ENCODE data around the gene SUPV3L1. TPM values are rescaled to one million over a fixed set of nuclear protein-coding genes. Genes with fewer than 3 reads are reported as not detected.
"Not testable (repeated sequence)": the region's sequence is repeated elsewhere in the genome, so short reads cannot be mapped to it uniquely, and the experiment has no call there.

The SUPV3L1 gene
- total and polyA plus RNA-seq, 2 donors: 26.0 to 76.7 TPM

DNA sequence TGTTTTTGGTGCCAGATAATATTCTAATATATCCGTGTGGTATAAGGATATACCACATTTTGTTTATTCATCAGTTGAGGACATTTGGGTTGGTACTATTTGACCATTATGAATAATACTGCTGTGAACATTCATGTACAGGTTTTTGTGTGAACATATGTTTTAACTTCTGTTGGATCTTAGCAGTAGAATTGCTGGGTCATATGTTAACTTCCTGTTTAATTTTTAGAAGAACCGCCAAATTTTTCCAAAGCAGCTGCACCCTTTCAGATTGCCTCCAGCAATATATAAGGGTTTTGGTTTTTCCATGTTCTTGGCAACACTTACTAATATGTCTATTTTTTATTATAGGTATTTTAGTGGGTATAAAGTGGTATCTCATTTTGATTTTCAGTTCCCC, 33.3 kb upstream of the SUPV3L1 start:
- H3K4me1 ChIP-seq (ENCODE audit: control insufficient read depth in 2 of 2, insufficient read depth in 2 of 2, low read length in 2 of 2): no peaks in the 10 kb centered on the region
- DNase-seq (ENCODE audit: low read depth in 6 of 9, low spot score in 9 of 9): peak in 2 of 9 donors; percentile 15 to 27
- peaks cover 0 to 3% of the 10 kb centered on the region in 2 donors for H3K36me3 ChIP-seq (ENCODE audit: control insufficient read depth in 2 of 2, insufficient read depth in 2 of 2, low read length in 1 of 2)
- 23% methylated on average over 2 of the region's 2 CpGs for WGBS
- H3K27me3 ChIP-seq (ENCODE audit: control insufficient read depth in 2 of 2, insufficient read depth in 1 of 2, low read length in 1 of 2): no peaks in the 10 kb centered on the region
- H3K4me3 ChIP-seq (ENCODE audit: low read length in 2 of 2): no peak overlapping the region
- H3K27ac ChIP-seq (ENCODE audit: low read depth in 1 of 2, low read length in 1 of 2): no peak overlapping the region
- H3K9me3 ChIP-seq (ENCODE audit: control insufficient read depth in 2 of 2, insufficient read depth in 1 of 2, low read length in 1 of 2): no peaks in the 10 kb centered on the region

DNA sequence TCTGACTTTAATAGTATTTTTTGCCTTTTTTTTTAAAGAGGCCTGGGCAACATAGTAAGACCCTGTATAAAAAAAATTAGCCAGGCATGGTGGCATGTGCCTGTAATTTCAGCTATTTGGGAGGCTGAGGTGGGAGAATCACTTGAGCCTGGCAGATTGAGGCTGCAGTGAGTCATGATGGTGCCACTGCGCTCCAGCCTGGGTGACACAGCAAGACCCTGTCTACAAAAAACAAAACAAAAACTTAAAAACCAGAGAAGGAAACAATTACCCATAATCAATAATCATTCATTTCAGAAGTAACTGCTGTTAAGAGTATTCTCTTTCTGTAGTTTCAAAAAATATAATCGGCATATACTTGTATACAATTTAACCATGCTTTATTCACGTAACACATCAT, 28.1 kb upstream of the SUPV3L1 start:
- H3K36me3 ChIP-seq (ENCODE audit: control insufficient read depth in 2 of 2, insufficient read depth in 2 of 2, low read length in 1 of 2): peaks cover 0 to 4% of the 10 kb centered on the region in 2 donors
- H3K9me3 ChIP-seq (ENCODE audit: control insufficient read depth in 2 of 2, insufficient read depth in 1 of 2, low read length in 1 of 2): no peaks in the 10 kb centered on the region
- no peak overlapping the region for H3K4me3 ChIP-seq (ENCODE audit: low read length in 2 of 2)
- H3K27me3 ChIP-seq (ENCODE audit: control insufficient read depth in 2 of 2, insufficient read depth in 1 of 2, low read length in 1 of 2): no peaks in the 10 kb centered on the region
- H3K4me1 ChIP-seq (ENCODE audit: control insufficient read depth in 2 of 2, insufficient read depth in 2 of 2, low read length in 2 of 2): no peaks in the 10 kb centered on the region
- H3K27ac ChIP-seq (ENCODE audit: low read depth in 1 of 2, low read length in 1 of 2): no peak overlapping the region
- DNase-seq (ENCODE audit: low read depth in 6 of 9, low spot score in 9 of 9): no peak
- WGBS: over 99% methylated on average over 3 of the region's 3 CpGs

DNA sequence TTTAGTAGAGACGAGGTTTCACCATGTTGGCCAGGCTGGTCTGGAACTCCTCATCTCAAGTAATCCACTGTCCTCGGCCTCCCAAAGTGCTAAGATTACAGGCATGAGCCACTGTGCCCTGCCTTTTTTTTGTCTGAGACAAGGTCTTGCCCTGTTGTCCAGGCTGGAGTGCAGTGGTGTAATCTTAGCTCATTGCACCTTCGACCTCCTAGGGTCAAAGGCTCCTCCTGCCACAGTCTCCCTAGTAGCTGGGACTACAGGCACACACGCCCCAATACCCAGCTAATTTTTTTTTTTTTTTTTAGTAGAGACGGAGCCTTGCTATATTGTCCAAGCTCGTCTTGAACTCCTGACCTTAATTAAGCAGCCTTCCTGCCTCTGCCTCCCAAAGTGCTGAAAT, 26.8 kb upstream of the SUPV3L1 start:
- no peak overlapping the region for H3K4me3 ChIP-seq (ENCODE audit: low read length in 2 of 2)
- H3K27ac ChIP-seq (ENCODE audit: low read depth in 1 of 2, low read length in 1 of 2): no peak overlapping the region
- H3K27me3 ChIP-seq (ENCODE audit: control insufficient read depth in 2 of 2, insufficient read depth in 1 of 2, low read length in 1 of 2): no peaks in the 10 kb centered on the region
- H3K4me1 ChIP-seq (ENCODE audit: control insufficient read depth in 2 of 2, insufficient read depth in 2 of 2, low read length in 2 of 2): no peaks in the 10 kb centered on the region
- H3K36me3 ChIP-seq (ENCODE audit: control insufficient read depth in 2 of 2, insufficient read depth in 2 of 2, low read length in 1 of 2): peaks cover 0 to 12% of the 10 kb centered on the region in 2 donors
- H3K9me3 ChIP-seq (ENCODE audit: control insufficient read depth in 2 of 2, insufficient read depth in 1 of 2, low read length in 1 of 2): no peaks in the 10 kb centered on the region
- no peak for DNase-seq (ENCODE audit: low read depth in 6 of 9, low spot score in 9 of 9)
- 97% methylated on average over 6 of the region's 6 CpGs for WGBS

DNA sequence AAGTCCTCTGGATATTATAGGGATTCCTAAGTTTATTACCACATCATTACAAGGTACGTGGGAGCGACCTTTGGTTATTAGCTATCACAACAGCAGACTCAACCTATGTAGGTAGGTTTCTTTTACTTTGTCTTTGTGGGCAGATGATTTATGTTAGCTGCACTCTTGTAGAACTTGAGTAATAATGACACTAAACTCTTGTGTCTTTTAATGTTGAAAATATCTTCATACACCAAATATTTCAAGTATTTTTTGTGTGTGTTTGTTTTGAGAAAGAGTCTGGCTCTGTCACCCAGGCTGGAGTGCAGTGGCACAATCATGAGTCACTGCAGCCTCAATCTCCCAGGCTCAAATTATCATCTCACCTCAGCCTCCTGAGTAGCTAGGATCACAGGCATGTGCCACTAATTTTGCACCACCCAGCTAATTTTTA, 19.2 kb upstream of the SUPV3L1 start:
- no peaks in the 10 kb centered on the region for H3K9me3 ChIP-seq (ENCODE audit: control insufficient read depth in 2 of 2, insufficient read depth in 1 of 2, low read length in 1 of 2)
- peaks cover 17 to 41% of the 10 kb centered on the region in 2 donors for H3K36me3 ChIP-seq (ENCODE audit: control insufficient read depth in 2 of 2, insufficient read depth in 2 of 2, low read length in 1 of 2)
- 100% methylated on average over 2 of the region's 2 CpGs for WGBS
- no peak overlapping the region for H3K4me3 ChIP-seq (ENCODE audit: low read length in 2 of 2)
- H3K4me1 ChIP-seq (ENCODE audit: control insufficient read depth in 2 of 2, insufficient read depth in 2 of 2, low read length in 2 of 2): no peaks in the 10 kb centered on the region
- no peaks in the 10 kb centered on the region for H3K27me3 ChIP-seq (ENCODE audit: control insufficient read depth in 2 of 2, insufficient read depth in 1 of 2, low read length in 1 of 2)
- DNase-seq (ENCODE audit: low read depth in 6 of 9, low spot score in 9 of 9): no peak
- H3K27ac ChIP-seq (ENCODE audit: low read depth in 1 of 2, low read length in 1 of 2): no peak overlapping the region

DNA sequence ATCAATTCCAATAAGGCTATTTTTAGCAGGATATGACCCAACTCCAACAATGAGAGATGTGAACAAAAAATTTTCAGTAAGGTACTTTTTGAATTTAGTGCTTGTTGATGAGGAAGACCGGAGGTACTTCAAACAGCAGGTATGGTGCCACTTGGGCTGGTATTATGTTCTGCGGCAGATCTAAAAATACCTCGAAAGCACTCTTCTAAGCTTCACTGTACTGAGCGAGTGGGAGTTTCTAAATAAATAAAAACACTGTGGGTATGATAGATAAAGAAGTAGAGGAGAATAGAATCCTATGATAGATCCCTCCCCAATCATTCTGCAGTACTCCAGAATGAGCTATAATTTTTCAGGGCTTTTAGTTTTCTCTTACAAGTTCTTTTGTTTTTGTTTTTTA, 11.5 kb upstream of the SUPV3L1 start:
- Histone ChIP-seq H3K4me1 (ENCODE audit: control insufficient read depth in 2 of 2, insufficient read depth in 2 of 2, low read length in 2 of 2) (no peaks in the 10 kb centered on the region), H3K27ac (ENCODE audit: low read depth in 1 of 2, low read length in 1 of 2) (no peak overlapping the region), H3K9me3 (ENCODE audit: control insufficient read depth in 2 of 2, insufficient read depth in 1 of 2, low read length in 1 of 2) (no peaks in the 10 kb centered on the region), H3K36me3 (ENCODE audit: control insufficient read depth in 2 of 2, insufficient read depth in 2 of 2, low read length in 1 of 2) (peaks cover 24 to 46% of the 10 kb centered on the region in 2 donors), H3K27me3 (ENCODE audit: control insufficient read depth in 2 of 2, insufficient read depth in 1 of 2, low read length in 1 of 2) (no peaks in the 10 kb centered on the region), H3K4me3 (ENCODE audit: low read length in 2 of 2) (no peak overlapping the region)
- DNase-seq (ENCODE audit: low read depth in 6 of 9, low spot score in 9 of 9): no peak
- 99% methylated on average over 4 of the region's 4 CpGs for WGBS

DNA sequence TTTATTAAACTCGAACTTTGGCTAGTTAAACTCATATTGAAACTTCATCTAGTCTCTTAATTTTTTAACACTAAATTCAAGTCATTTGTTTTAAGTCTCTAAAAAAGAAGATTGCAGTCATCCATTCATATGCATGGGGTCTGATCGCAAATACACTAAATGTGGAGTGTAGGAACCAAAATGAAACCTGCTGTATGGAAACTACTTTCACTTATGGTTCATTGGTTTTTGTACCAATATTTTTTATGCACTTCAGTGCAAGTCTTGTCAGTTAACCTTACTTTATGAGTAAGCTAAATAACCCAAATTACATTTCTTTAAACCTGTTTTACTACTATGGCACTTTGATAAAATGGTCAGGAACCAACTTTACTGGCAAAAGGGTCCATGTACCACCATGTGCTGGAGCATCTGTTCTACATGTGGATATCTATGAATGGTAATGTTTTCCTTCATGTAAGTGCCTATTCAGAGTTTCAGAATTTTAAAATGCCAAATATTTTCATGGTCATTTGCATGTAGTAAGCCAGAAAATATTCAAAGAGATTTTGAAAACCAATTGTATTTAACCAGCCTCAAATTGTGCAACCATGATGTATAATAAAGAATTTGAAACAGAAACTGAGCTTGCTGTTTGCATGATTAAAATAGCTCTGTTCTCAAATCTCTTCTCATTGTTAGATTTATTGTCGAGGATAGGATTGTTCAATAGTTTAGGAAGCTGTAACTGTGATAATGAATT, 7.6 kb upstream of the SUPV3L1 start:
- no peak overlapping the region for H3K27ac ChIP-seq (ENCODE audit: low read depth in 1 of 2, low read length in 1 of 2)
- H3K36me3 ChIP-seq (ENCODE audit: control insufficient read depth in 2 of 2, insufficient read depth in 2 of 2, low read length in 1 of 2): peaks cover 15 to 27% of the 10 kb centered on the region in 2 donors
- no peak overlapping the region for H3K4me3 ChIP-seq (ENCODE audit: low read length in 2 of 2)
- H3K4me1 ChIP-seq (ENCODE audit: control insufficient read depth in 2 of 2, insufficient read depth in 2 of 2, low read length in 2 of 2): no peaks in the 10 kb centered on the region
- no peaks in the 10 kb centered on the region for H3K27me3 ChIP-seq (ENCODE audit: control insufficient read depth in 2 of 2, insufficient read depth in 1 of 2, low read length in 1 of 2)
- no peak for DNase-seq (ENCODE audit: low read depth in 6 of 9, low spot score in 9 of 9)
- WGBS: 96% methylated on average over 3 of the region's 3 CpGs
- H3K9me3 ChIP-seq (ENCODE audit: control insufficient read depth in 2 of 2, insufficient read depth in 1 of 2, low read length in 1 of 2): no peaks in the 10 kb centered on the region

DNA sequence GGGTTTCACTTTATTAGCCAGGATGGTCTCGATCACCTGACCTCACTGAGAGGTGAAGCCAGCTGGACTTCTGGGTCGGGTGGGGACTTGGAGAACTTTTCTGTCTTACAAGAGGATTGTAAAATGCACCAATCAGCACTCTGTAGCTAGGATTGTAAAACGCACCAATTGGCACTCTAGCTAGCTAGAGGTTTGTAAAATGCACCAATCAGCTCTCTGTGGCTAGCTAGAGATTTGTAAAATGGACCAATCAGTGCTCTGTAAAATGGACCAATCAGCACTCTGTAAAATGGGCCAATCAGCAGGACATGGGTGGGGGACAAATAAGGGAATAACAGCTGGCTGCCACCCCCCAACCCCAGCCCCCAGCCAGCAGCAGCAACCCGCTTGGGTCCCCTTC, 4.7 kb upstream of the SUPV3L1 start:
- not testable (repeated sequence) for DNase-seq (ENCODE audit: low read depth in 6 of 9, low spot score in 9 of 9); H3K4me1 ChIP-seq (ENCODE audit: control insufficient read depth in 2 of 2, insufficient read depth in 2 of 2, low read length in 2 of 2); H3K27me3 ChIP-seq (ENCODE audit: control insufficient read depth in 2 of 2, insufficient read depth in 1 of 2, low read length in 1 of 2); H3K27ac ChIP-seq (ENCODE audit: low read depth in 1 of 2, low read length in 1 of 2); H3K9me3 ChIP-seq (ENCODE audit: control insufficient read depth in 2 of 2, insufficient read depth in 1 of 2, low read length in 1 of 2); H3K4me3 ChIP-seq (ENCODE audit: low read length in 2 of 2)
- peaks cover 6 to 15% of the 10 kb centered on the region in 2 donors for H3K36me3 ChIP-seq (ENCODE audit: control insufficient read depth in 2 of 2, insufficient read depth in 2 of 2, low read length in 1 of 2)
- WGBS: 74% methylated on average over 4 of the region's 4 CpGs

DNA sequence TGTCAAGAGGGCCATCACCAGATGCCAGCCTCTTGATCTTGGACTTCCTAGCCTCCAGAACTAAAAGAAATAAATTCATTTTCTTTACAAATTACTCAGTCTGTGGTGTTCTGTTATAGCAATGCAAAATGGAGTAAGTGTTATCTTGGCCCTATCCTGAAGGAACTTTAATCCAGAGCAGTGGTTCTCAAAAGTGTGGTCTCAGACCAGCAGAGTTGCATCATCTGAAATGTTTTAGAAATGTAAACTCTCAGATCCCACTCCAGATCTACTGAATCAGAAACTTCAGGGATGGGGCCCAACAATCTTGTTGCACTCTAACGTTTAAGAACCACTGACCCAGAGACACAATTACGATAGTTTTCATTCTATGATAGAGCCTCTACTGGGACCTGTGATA, 3.2 kb upstream of the SUPV3L1 start:
- no peak overlapping the region for H3K4me3 ChIP-seq (ENCODE audit: low read length in 2 of 2)
- peaks cover 9 to 14% of the 10 kb centered on the region in 2 donors for H3K4me1 ChIP-seq (ENCODE audit: control insufficient read depth in 2 of 2, insufficient read depth in 2 of 2, low read length in 2 of 2)
- H3K27me3 ChIP-seq (ENCODE audit: control insufficient read depth in 2 of 2, insufficient read depth in 1 of 2, low read length in 1 of 2): no peaks in the 10 kb centered on the region
- 96% methylated on average over 2 of the region's 2 CpGs for WGBS
- no peak overlapping the region for H3K27ac ChIP-seq (ENCODE audit: low read depth in 1 of 2, low read length in 1 of 2)
- peaks cover 3 to 7% of the 10 kb centered on the region in 2 donors for H3K36me3 ChIP-seq (ENCODE audit: control insufficient read depth in 2 of 2, insufficient read depth in 2 of 2, low read length in 1 of 2)
- DNase-seq (ENCODE audit: low read depth in 6 of 9, low spot score in 9 of 9): no peak
- H3K9me3 ChIP-seq (ENCODE audit: control insufficient read depth in 2 of 2, insufficient read depth in 1 of 2, low read length in 1 of 2): no peaks in the 10 kb centered on the region

DNA sequence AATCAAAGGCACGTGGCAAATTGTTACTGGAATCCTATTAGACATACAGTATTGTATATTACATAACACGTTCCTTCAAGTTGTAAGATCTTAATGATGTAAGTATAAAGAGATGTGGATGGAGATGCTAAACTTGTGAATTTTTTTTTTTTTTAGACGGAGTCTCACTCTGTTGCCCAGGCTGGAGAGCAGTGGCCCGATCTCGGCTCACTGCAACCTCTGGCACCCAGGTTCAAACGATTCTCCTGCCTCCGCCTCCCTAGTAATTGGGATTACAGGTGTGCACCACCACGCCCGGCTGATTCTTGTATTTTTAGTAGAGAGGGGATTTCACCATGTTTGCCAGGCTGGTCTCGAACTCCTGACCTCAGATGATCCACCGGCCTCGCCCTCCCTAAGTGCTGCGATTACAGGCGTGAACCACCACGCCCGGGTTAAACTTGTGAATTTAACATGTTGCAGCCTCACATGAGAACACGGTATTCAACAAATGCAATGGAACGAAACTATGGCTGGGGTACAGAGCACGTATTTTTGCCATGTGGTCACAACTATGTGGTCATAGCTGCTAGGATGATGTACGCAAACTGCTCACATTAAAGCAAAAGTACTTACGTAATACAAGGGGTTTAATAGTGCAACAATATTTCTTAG, 818 bp upstream of the SUPV3L1 start:
- Histone ChIP-seq H3K4me1 (ENCODE audit: control insufficient read depth in 2 of 2, insufficient read depth in 2 of 2, low read length in 2 of 2) (peaks cover 9 to 17% of the 10 kb centered on the region in 2 donors), H3K36me3 (ENCODE audit: control insufficient read depth in 2 of 2, insufficient read depth in 2 of 2, low read length in 1 of 2) (peaks cover 6 to 7% of the 10 kb centered on the region in 2 donors), H3K4me3 (ENCODE audit: low read length in 2 of 2) (peak overlapping the region; percentile 78 to 92), H3K9me3 (ENCODE audit: control insufficient read depth in 2 of 2, insufficient read depth in 1 of 2, low read length in 1 of 2) (no peaks in the 10 kb centered on the region), H3K27me3 (ENCODE audit: control insufficient read depth in 2 of 2, insufficient read depth in 1 of 2, low read length in 1 of 2) (no peaks in the 10 kb centered on the region), H3K27ac (ENCODE audit: low read depth in 1 of 2, low read length in 1 of 2) (peak overlapping the region in 1 of 2 donors; percentile 90)
- 41% methylated on average over 21 of the region's 21 CpGs for WGBS
- peak in 1 of 9 donors; percentile 6 for DNase-seq (ENCODE audit: low read depth in 6 of 9, low spot score in 9 of 9)

Data from thymus (tissue), 11 donors.